Body of pancreas (tissue), 4 donors: ENCODE results near the gene CROCC. TPM values are rescaled to one million over a fixed set of nuclear protein-coding genes. Genes with fewer than 3 reads are reported as not detected.
A peak's percentile ranks its signal among the peaks of the same experiment; 100 is the strongest.
"Not testable (repeated sequence)": the region's sequence is repeated elsewhere in the genome, so short reads cannot be mapped to it uniquely, and the experiment has no call there.

Source experiments
- ATAC-seq: fragments of 150-250 bp; one replicate; pipeline ENCODE4 v1.9.1; 2016
- DNase-seq, 4 donors: peaks; one replicate each; pipeline ENCODE4 v3.0.0-alpha.2; 2019
- H3K27ac ChIP-seq, 4 donors: fragments of 200-600 bp; sonication (generic); 1 replicate in 3 of 4; 2 replicates in 1 of 4; pipeline versions ENCODE4 v1.5.1 to v1.6.1; 2016 to 2019; ENCODE audit warnings: mild to moderate bottlenecking in 1 of 4, mixed read lengths in 1 of 4, moderate library complexity in 1 of 4
- H3K27me3 ChIP-seq, 2 donors: fragments of 200-600 bp; sonication (generic); one replicate each; pipeline ENCODE4 v1.6.0; 2016; ENCODE audit warnings: mild to moderate bottlenecking in 1 of 2
- H3K36me3 ChIP-seq, 2 donors: fragments of 200-600 bp; sonication (generic); replicated peaks in 1 of 2; 2 replicates each; pipeline ENCODE4 v1.5.1; 2016; ENCODE audit warnings: low read depth in 2 of 2; ENCODE audit not compliant: insufficient read depth in 1 of 2
- H3K4me1 ChIP-seq: fragments of 200-600 bp; sonication (generic); one replicate; pipeline ENCODE4 v1.6.0; 2016
- H3K4me3 ChIP-seq, 2 donors: fragments of 200-600 bp; sonication (generic); 1 replicate in 1 of 2; 2 replicates in 1 of 2; pipeline ENCODE4 v1.5.1; 2016 to 2019
- H3K9me3 ChIP-seq, 3 donors: fragments of 200-600 bp; sonication (generic); 1 replicate in 2 of 3; 2 replicates in 1 of 3; pipeline ENCODE4 v1.5.1; 2016
- CTCF ChIP-seq, 7 experiments: fragments of 450-650 bp in 4 of 7; fragments of 200-600 bp in 3 of 7; sonication (generic) in 3 of 7; IDR thresholded peaks; one replicate each; pipeline ENCODE4 v1.5.1; 2016 to 2019; ENCODE audit warnings: antibody characterized with exemption in 7 of 7
- POLR2A ChIP-seq, 3 donors: fragments of 450-650 bp; IDR thresholded peaks; one replicate each; pipeline ENCODE4 v1.6.1; 2016; ENCODE audit warnings: antibody characterized with exemption in 3 of 3, mild to moderate bottlenecking in 2 of 3
- WGBS, 2 donors: methylation state at CpG; one replicate each; pipeline ENCODE4 v1.1.5; 2017; 5-methylcytosine and 5-hydroxymethylcytosine counted together
- intact Hi-C: fragments of 100-400 bp; cut with DNase I; formaldehyde crosslinking; loops from one replicate; pipeline ENCODE4 v1.15.1; 2023
- total RNA-seq, 2 donors: library from RNA; depleted of rRNA; stranded (reverse); fragments of >200 nt; gene quantifications; one replicate each; pipeline ENCODE4 v1.1.0, GENCODE V29; 2016

Gene CROCC
- total RNA-seq, 2 donors from 2014 or later = 49.8 to 151 TPM

- Histone ChIP-seq H3K9me3 (peaks cover 0 to 4% (median 0%) of the 10 kb centered on the region in 3 donors), H3K4me1 (peaks cover 13% of the 10 kb centered on the region), H3K4me3 (no peak overlapping the region), H3K27me3 (no peaks in the 10 kb centered on the region), H3K27ac (peak overlapping the region in 3 of 4 donors; percentile 92 to 99 (median 98)), H3K36me3 (no peaks in the 10 kb centered on the region)
- TF ChIP-seq CTCF (IDR thresholded peaks at IDR 0.05) = no peak
- TF ChIP-seq POLR2A (IDR thresholded peaks at IDR 0.05) = no peak
- ATAC-seq (no peak), DNase-seq (peak in 1 of 4 donors; percentile 26)
- 75% methylated on average over 11 of the region's 11 CpGs for WGBS, 2 donors
- intact Hi-C loops = no loop called here
Measured at GRCh38 chr1:16905868-16906702, 15.6 kb upstream of the CROCC start.

- Histone ChIP-seq H3K4me3 (no peak overlapping the region), H3K27me3 (no peaks in the 10 kb centered on the region), H3K27ac (no peak overlapping the region), H3K4me1 (peaks cover 13% of the 10 kb centered on the region), H3K9me3 (peaks cover 0 to 4% (median 0%) of the 10 kb centered on the region in 3 donors), H3K36me3 (no peaks in the 10 kb centered on the region)
- peak in 1 of 4 donors; percentile 14 for DNase-seq
- 84 to 89% methylated on average over 4 of the region's 4 CpGs for WGBS, 2 donors
- intact Hi-C loops = no loop called here
- ATAC-seq = no peak
- TF ChIP-seq CTCF (IDR thresholded peaks at IDR 0.05) = no peak
- no peak for TF ChIP-seq POLR2A (IDR thresholded peaks at IDR 0.05)
Measured at GRCh38 chr1:16906873-16907272, 14.9 kb upstream of the CROCC start.

- no peak overlapping the region for H3K4me3 ChIP-seq
- no peaks in the 10 kb centered on the region for H3K36me3 ChIP-seq
- no peak overlapping the region for H3K27ac ChIP-seq
- DNase-seq = peak in 2 of 4 donors; percentile 3 to 15
- TF ChIP-seq POLR2A (IDR thresholded peaks at IDR 0.05) (no peak), CTCF (IDR thresholded peaks at IDR 0.05) (no peak)
- 80 to 83% methylated on average over 15 of the region's 15 CpGs for WGBS, 2 donors
- no peak for ATAC-seq
- intact Hi-C loops = no loop called here
- H3K27me3 ChIP-seq = no peaks in the 10 kb centered on the region
- peaks cover 0 to 4% (median 0%) of the 10 kb centered on the region in 3 donors for H3K9me3 ChIP-seq
- peaks cover 15% of the 10 kb centered on the region for H3K4me1 ChIP-seq
Measured at GRCh38 chr1:16907870-16908758, 13.6 kb upstream of the CROCC start.

GRCh38 chr1:16911851-16912721 lies 9.6 kb upstream of the CROCC start:
- H3K27ac ChIP-seq, H3K4me3 ChIP-seq, ATAC-seq, H3K36me3 ChIP-seq, H3K27me3 ChIP-seq, intact Hi-C loops, H3K9me3 ChIP-seq: not testable (repeated sequence)
- peak in 2 of 7 experiments; percentile 5 to 6 for TF ChIP-seq CTCF (IDR thresholded peaks at IDR 0.05)
- peaks cover 18% of the 10 kb centered on the region for H3K4me1 ChIP-seq
- whole genome bisulfite sequencing, 2 donors = 75 to 87% methylated on average over 8 of the region's 8 CpGs
- DNase-seq = peak in 1 of 4 donors; percentile 49

GRCh38 chr1:16912742-16913141 lies 9.0 kb upstream of the CROCC start:
- Histone ChIP-seq H3K4me1 (peaks cover 18% of the 10 kb centered on the region), H3K27ac (peak overlapping the region in 1 of 4 donors; percentile 3)
- H3K36me3 ChIP-seq, H3K4me3 ChIP-seq, intact Hi-C loops, H3K9me3 ChIP-seq, ATAC-seq, H3K27me3 ChIP-seq: not testable (repeated sequence)
- WGBS, 2 donors = 73 to 85% methylated on average over 8 of the region's 8 CpGs
- peak in 1 of 4 donors; percentile 5 for DNase-seq
